HEK293 (cell line): ENCODE measurements around the gene CABP5.

Experiments
- CTCF ChIA-PET: fragments of 350-600 bp; formaldehyde crosslinking; extraction: SDS; loops from one replicate; lab custom pipeline; 2021; ENCODE audit warnings: antibody characterized with exemption; lab: Yijun Ruan, JAX
- POLR2A ChIA-PET: fragments of 300-600 bp; formaldehyde crosslinking; extraction: SDS; loops from one replicate; lab custom pipeline; 2020; ENCODE audit warnings: antibody characterized with exemption, inconsistent platforms; lab: Yijun Ruan, JAX
- H3K27ac ChIP-seq: fragments of 200-500 bp; sonication (Bioruptor generic); 2 replicates; pipeline ENCODE4 v1.5.1; 2014; ENCODE audit warnings: low read depth, low read length, control low read depth, inconsistent platforms; ENCODE audit errors: extremely low read depth
- H3K36me3 ChIP-seq, 2 experiments: fragments of 200-500 bp in 1 of 2; sonication (Bioruptor generic) in 1 of 2; 1 replicate in 1 of 2; 2 replicates in 1 of 2; pipeline ENCODE4 v1.5.1; 2014 to 2017; ENCODE audit warnings: inconsistent platforms in 2 of 2, low read length in 2 of 2; ENCODE audit not compliant: control insufficient read depth in 2 of 2, insufficient read depth in 1 of 2
- H3K4me1 ChIP-seq: fragments of 200-500 bp; sonication (Bioruptor generic); 2 replicates; pipeline ENCODE4 v1.5.1; 2014; ENCODE audit warnings: mild to moderate bottlenecking, low read length, inconsistent platforms; ENCODE audit not compliant: control insufficient read depth, insufficient read depth
- H3K4me3 ChIP-seq: 2 replicates; pipeline ENCODE4 v1.5.1; 2011; ENCODE audit warnings: low read depth, mild to moderate bottlenecking, control low read depth, low read length, moderate library complexity
- H3K9me3 ChIP-seq: fragments of 200-500 bp; sonication (Bioruptor generic); 2 replicates; pipeline ENCODE4 v1.5.1; 2014; ENCODE audit warnings: low read depth, low read length, inconsistent platforms; ENCODE audit not compliant: control insufficient read depth, insufficient read depth
- ATF2 ChIP-seq: fragments of 450-650 bp; formaldehyde crosslinking; IDR thresholded peaks from 2 replicates; pipeline ENCODE4 v1.5.1; 2016; ENCODE audit warnings: missing biosample characterization, missing genetic modification characterization, low read depth
- BCL6B ChIP-seq: fragments of 450-650 bp; formaldehyde crosslinking; IDR thresholded peaks from 2 replicates; pipeline ENCODE4 v1.5.1; 2017; ENCODE audit warnings: missing biosample characterization, missing genetic modification characterization
- KLF1 ChIP-seq: fragments of 450-650 bp; formaldehyde crosslinking; IDR thresholded peaks from 2 replicates; pipeline ENCODE4 v1.5.1; 2016; ENCODE audit warnings: missing biosample characterization, missing genetic modification characterization
- RBAK ChIP-seq: fragments of 450-650 bp; formaldehyde crosslinking; IDR thresholded peaks from 2 replicates; pipeline ENCODE4 v1.5.1; 2016; ENCODE audit warnings: missing biosample characterization, missing genetic modification characterization
- REST ChIP-seq: fragments of 450-650 bp; formaldehyde crosslinking; IDR thresholded peaks from 2 replicates; pipeline ENCODE4 v1.5.1; 2016; ENCODE audit warnings: missing biosample characterization, missing genetic modification characterization
- SETDB1 ChIP-seq: IDR thresholded peaks from one replicate; pipeline ENCODE4 v1.6.1; 2017; ENCODE audit warnings: mild to moderate bottlenecking, low read length, moderate library complexity, mixed read lengths; ENCODE audit not compliant: insufficient read length
- YY2 ChIP-seq: fragments of 450-650 bp; formaldehyde crosslinking; IDR thresholded peaks from 2 replicates; pipeline ENCODE4 v1.5.1; 2016; ENCODE audit warnings: missing biosample characterization, missing genetic modification characterization
- ZBTB17 ChIP-seq: fragments of 450-650 bp; formaldehyde crosslinking; IDR thresholded peaks from 2 replicates; pipeline ENCODE4 v1.5.1; 2016; ENCODE audit warnings: missing biosample characterization, missing genetic modification characterization
- ZBTB6 ChIP-seq: fragments of 450-650 bp; formaldehyde crosslinking; IDR thresholded peaks from 2 replicates; pipeline ENCODE4 v1.5.1; 2017; ENCODE audit warnings: missing biosample characterization, missing genetic modification characterization
- ZNF140 ChIP-seq: fragments of 450-650 bp; formaldehyde crosslinking; IDR thresholded peaks from 2 replicates; pipeline ENCODE4 v1.5.1; 2016; ENCODE audit warnings: missing biosample characterization, missing genetic modification characterization
- ZNF169 ChIP-seq: fragments of 450-650 bp; formaldehyde crosslinking; IDR thresholded peaks from 2 replicates; pipeline ENCODE4 v1.5.1; 2016; ENCODE audit warnings: missing biosample characterization, missing genetic modification characterization
- ZNF223 ChIP-seq: fragments of 450-650 bp; formaldehyde crosslinking; IDR thresholded peaks from 2 replicates; pipeline ENCODE4 v1.5.1; 2016; ENCODE audit warnings: missing biosample characterization, missing genetic modification characterization
- ZNF248 ChIP-seq: fragments of 450-650 bp; formaldehyde crosslinking; IDR thresholded peaks from 2 replicates; pipeline ENCODE4 v1.5.1; 2017; ENCODE audit warnings: missing biosample characterization, missing genetic modification characterization
- ZNF37A ChIP-seq: fragments of 450-650 bp; IDR thresholded peaks from 2 replicates; pipeline ENCODE4 v1.5.1; 2018; ENCODE audit warnings: missing biosample characterization, missing genetic modification characterization
- ZNF394 ChIP-seq: fragments of 450-650 bp; formaldehyde crosslinking; IDR thresholded peaks from 2 replicates; pipeline ENCODE4 v1.5.1; 2016; ENCODE audit warnings: missing biosample characterization, missing genetic modification characterization, mild to moderate bottlenecking, moderate library complexity, borderline replicate concordance
- ZNF398 ChIP-seq: fragments of 450-650 bp; formaldehyde crosslinking; IDR thresholded peaks from 2 replicates; pipeline ENCODE4 v1.5.1; 2017; ENCODE audit warnings: missing biosample characterization, missing genetic modification characterization
- ZNF433 ChIP-seq: fragments of 450-650 bp; formaldehyde crosslinking; IDR thresholded peaks from 2 replicates; pipeline ENCODE4 v1.5.1; 2016; ENCODE audit warnings: missing biosample characterization, missing genetic modification characterization, low read depth
- ZNF510 ChIP-seq: fragments of 450-650 bp; formaldehyde crosslinking; IDR thresholded peaks from 2 replicates; pipeline ENCODE4 v1.5.1; 2018; ENCODE audit warnings: mild to moderate bottlenecking, missing genetic modification characterization, missing biosample characterization; ENCODE audit not compliant: insufficient replicate concordance
- ZNF530 ChIP-seq: fragments of 450-650 bp; formaldehyde crosslinking; IDR thresholded peaks from 2 replicates; pipeline ENCODE4 v1.5.1; 2016; ENCODE audit warnings: low read depth, missing biosample characterization, missing genetic modification characterization
- ZNF571 ChIP-seq: fragments of 450-650 bp; formaldehyde crosslinking; IDR thresholded peaks from 2 replicates; pipeline ENCODE4 v1.5.0; 2017; ENCODE audit warnings: missing biosample characterization, missing genetic modification characterization
- ZNF621 ChIP-seq: fragments of 450-650 bp; formaldehyde crosslinking; IDR thresholded peaks from 2 replicates; pipeline ENCODE4 v1.5.1; 2017; ENCODE audit warnings: missing biosample characterization, missing genetic modification characterization
- ZNF639 ChIP-seq: fragments of 450-650 bp; formaldehyde crosslinking; IDR thresholded peaks from 2 replicates; pipeline ENCODE4 v1.5.1; 2016; ENCODE audit warnings: missing biosample characterization, missing genetic modification characterization
- ZNF785 ChIP-seq: fragments of 450-650 bp; formaldehyde crosslinking; IDR thresholded peaks from 2 replicates; pipeline ENCODE4 v1.5.1; 2016; ENCODE audit warnings: missing biosample characterization, missing genetic modification characterization
- ZNF791 ChIP-seq: fragments of 450-650 bp; formaldehyde crosslinking; IDR thresholded peaks from 2 replicates; pipeline ENCODE4 v1.5.1; 2016; ENCODE audit warnings: missing biosample characterization, missing genetic modification characterization
- ZNF837 ChIP-seq: fragments of 450-650 bp; formaldehyde crosslinking; IDR thresholded peaks from 2 replicates; pipeline ENCODE4 v1.5.1; 2016; ENCODE audit warnings: missing biosample characterization, missing genetic modification characterization

CABP5 gene

GRCh38 chr19:48020686-48021085, 23.2 kb downstream of the CABP5 start (continued):
- TF ChIP-seq SETDB1 = no peak
- TF ChIP-seq ZNF530 (tag by site-specific recombination) = no peak
- no peak for TF ChIP-seq ZNF394 (tag by site-specific recombination)
- TF ChIP-seq ZNF37A (tag by site-specific recombination) = no peak
- TF ChIP-seq ZNF791 (tag by site-specific recombination) = no peak
- no peak for TF ChIP-seq ZNF837

- CTCF ChIA-PET = no interaction called here
- POLR2A ChIA-PET = no interaction called here
- H3K4me3 ChIP-seq = no peak overlapping the region
- 0 out of 2 replicates have a peak, but pooled peaks have one; percentile 7 for TF ChIP-seq ZNF248
- TF ChIP-seq ZNF639 = no peak
- TF ChIP-seq RBAK (tag by site-specific recombination) = peak; percentile 60
- TF ChIP-seq BCL6B (tag by site-specific recombination) = peak; percentile 44; the same call in 1 of the 2 replicates
- TF ChIP-seq YY2 (tag by site-specific recombination) = peak; percentile 40; the same call in 1 of the 2 replicates
- no peak for TF ChIP-seq ZNF510 (tag by site-specific recombination)
- TF ChIP-seq KLF1 (tag by site-specific recombination) = no peak
- TF ChIP-seq ZNF398 (tag by site-specific recombination) = no peak
- peak; percentile 82 for TF ChIP-seq ZNF169 (tag by site-specific recombination)
- TF ChIP-seq ZBTB6 (tag by site-specific recombination) = no peak
- TF ChIP-seq ZNF621 (tag by site-specific recombination) = peak; percentile 53; the same call in 1 of the 2 replicates
- peak; percentile 69 for TF ChIP-seq ZBTB17
- peak; percentile 16; the same call in 1 of the 2 replicates for TF ChIP-seq ZNF785 (tag by site-specific recombination)
- no peak for TF ChIP-seq ZNF140
- peak; percentile 93 for TF ChIP-seq ATF2 (tag by site-specific recombination)
- TF ChIP-seq ZNF223 (tag by site-specific recombination) = no peak
- no peak for TF ChIP-seq REST (tag by site-specific recombination)
- no peak for TF ChIP-seq ZNF433 (tag by site-specific recombination)
- 0 out of 2 replicates have a peak, but pooled peaks have one; percentile 14 for TF ChIP-seq ZNF571 (tag by site-specific recombination)
Observed at GRCh38 chr19:48010932-48011758, 32.7 kb downstream of the CABP5 start.

More at GRCh38 chr19:48010932-48011758, 32.7 kb downstream of the CABP5 start:
- Histone ChIP-seq H3K27ac (no peak overlapping the region), H3K4me1 (no peaks in the 10 kb centered on the region), H3K9me3 (no peaks in the 10 kb centered on the region; the same call in 1 of the 2 replicates), H3K36me3 (no peaks in the 10 kb centered on the region)
